H1 (cell line): ENCODE measurements around the gene TACC2. TPM values are rescaled to one million over a fixed set of nuclear protein-coding genes. Genes with fewer than 3 reads are reported as not detected.

Experiments
- CTCF ChIA-PET: fragments of 300-600 bp; sonication (Branson Sonifier 250); formaldehyde crosslinking; loops from one replicate; lab custom pipeline; 2021; ENCODE audit not compliant: partially characterized antibody; lab: Charles Lee
- POLR2A ChIA-PET: fragments of 300-600 bp; sonication (Branson Sonifier 250); formaldehyde crosslinking; loops from one replicate; lab custom pipeline; 2021; ENCODE audit warnings: inconsistent platforms; ENCODE audit not compliant: partially characterized antibody; lab: Charles Lee
- DNase-seq, 2 experiments: peaks; one replicate each; pipeline versions ENCODE4 v3.0.0 to v3.0.0-alpha.2; 2010 to 2022; ENCODE audit warnings: low spot score in 2 of 2, low read depth in 1 of 2, mixed read lengths in 1 of 2
- FAIRE-seq: peaks from 2 replicates; lab custom pipeline; 2011; peaks lifted over from hg19 to GRCh38; lab: Jason Lieb, UNC
- H2AFZ ChIP-seq: 2 replicates; pipeline ENCODE4 v1.8.1; 2012; ENCODE audit warnings: low read length, inconsistent platforms
- H2AK5ac ChIP-seq: 2 replicates; pipeline ENCODE4 v1.6.1; 2013; ENCODE audit warnings: low read depth, low read length
- H2BK120ac ChIP-seq: replicated peaks from 2 replicates; pipeline ENCODE3; 2013; ENCODE audit warnings: low read depth, low read length, inconsistent platforms
- H2BK12ac ChIP-seq: 2 replicates; pipeline ENCODE4 v1.6.1; 2013; ENCODE audit warnings: low read depth, low read length
- H2BK15ac ChIP-seq: 2 replicates; pipeline ENCODE4 v1.6.1; 2013; ENCODE audit warnings: low read length
- H2BK20ac ChIP-seq: 2 replicates; pipeline ENCODE4 v1.6.1; 2013; ENCODE audit warnings: low read length
- H2BK5ac ChIP-seq: 2 replicates; pipeline ENCODE4 v1.6.1; 2013; ENCODE audit warnings: low read depth, low read length
- H3K14ac ChIP-seq: 2 replicates; pipeline ENCODE4 v1.6.1; 2013; ENCODE audit warnings: inconsistent platforms; ENCODE audit not compliant: insufficient read length
- H3K18ac ChIP-seq: 2 replicates; pipeline ENCODE4 v1.6.1; 2013; ENCODE audit warnings: low read length; ENCODE audit errors: extremely low read depth
- H3K23ac ChIP-seq: 2 replicates; pipeline ENCODE4 v1.6.1; 2013; ENCODE audit warnings: inconsistent platforms; ENCODE audit not compliant: insufficient read length
- H3K23me2 ChIP-seq: 2 replicates; pipeline ENCODE4 v1.6.1; 2013; ENCODE audit warnings: low read depth, low read length
- H3K27ac ChIP-seq: 2 replicates; pipeline ENCODE4 v1.6.1; 2011; ENCODE audit warnings: low read depth, low read length, inconsistent platforms
- H3K27me3 ChIP-seq, 4 experiments: replicated peaks in 1 of 4; 1 replicate in 1 of 4; 2 replicates in 3 of 4; pipeline versions ENCODE4 v1.6.1 to v1.8.1; 2011 to 2013; ENCODE audit warnings: low read length in 3 of 4, mild to moderate bottlenecking in 3 of 4, inconsistent platforms in 2 of 4, mixed read lengths in 2 of 4, moderate library complexity in 1 of 4; ENCODE audit not compliant: control insufficient read depth in 3 of 4, insufficient read depth in 3 of 4; ENCODE audit errors: extremely low read depth in 1 of 4
- H3K36me3 ChIP-seq, 4 experiments: 2 replicates each; pipeline versions ENCODE4 v1.6.1 to v1.8.1; 2011 to 2013; ENCODE audit warnings: mild to moderate bottlenecking in 4 of 4, low read length in 3 of 4, moderate library complexity in 2 of 4, control low read depth in 1 of 4, inconsistent platforms in 1 of 4; ENCODE audit not compliant: insufficient read depth in 4 of 4, control insufficient read depth in 2 of 4
- H3K4ac ChIP-seq: replicated peaks from 2 replicates; pipeline ENCODE3; 2013; ENCODE audit warnings: low read length, low read depth, mixed read lengths, inconsistent platforms; ENCODE audit not compliant: insufficient read length
- H3K4me1 ChIP-seq, 4 experiments: replicated peaks in 1 of 4; 1 replicate in 1 of 4; 2 replicates in 3 of 4; pipeline versions ENCODE4 v1.6.1 to v1.8.1; 2011 to 2013; ENCODE audit warnings: low read length in 3 of 4, inconsistent platforms in 2 of 4, mixed read lengths in 1 of 4; ENCODE audit not compliant: insufficient read depth in 4 of 4, control insufficient read depth in 3 of 4
- H3K4me2 ChIP-seq, 2 experiments: 2 replicates each; pipeline versions ENCODE4 v1.6.1 to v1.8.1; 2011 to 2013; ENCODE audit warnings: low read depth in 2 of 2, low read length in 2 of 2, control low read depth in 1 of 2, inconsistent platforms in 1 of 2, mild to moderate bottlenecking in 1 of 2; ENCODE audit not compliant: insufficient read depth in 1 of 2
- H3K4me3 ChIP-seq, 4 experiments: fragments of 200-600, 300-600 bp in 1 of 4; sonication (generic), shearing (Covaris generic), sonication (Bioruptor Twin) in 1 of 4; 2 replicates each; pipeline versions ENCODE4 v1.5.1 to v1.8.1; 2011 to 2016; ENCODE audit warnings: low read length in 4 of 4, low read depth in 3 of 4, control low read depth in 2 of 4, inconsistent platforms in 2 of 4, mild to moderate bottlenecking in 2 of 4, mixed read lengths in 1 of 4, moderate library complexity in 1 of 4; ENCODE audit not compliant: insufficient read depth in 2 of 4; ENCODE audit errors: extremely low read depth in 1 of 4
- H3K56ac ChIP-seq: replicated peaks from 2 replicates; pipeline ENCODE3; 2013; ENCODE audit warnings: low read depth, mild to moderate bottlenecking, mixed read lengths, low read length, inconsistent platforms; ENCODE audit not compliant: insufficient read length
- H3K79me1 ChIP-seq: 2 replicates; pipeline ENCODE4 v1.6.1; 2013; ENCODE audit warnings: low read depth, low read length, control low read depth
- H3K79me2 ChIP-seq, 2 experiments: 2 replicates each; pipeline versions ENCODE4 v1.6.1 to v1.8.1; 2012 to 2013; ENCODE audit warnings: low read length in 2 of 2, mild to moderate bottlenecking in 2 of 2, inconsistent platforms in 1 of 2; ENCODE audit not compliant: insufficient read depth in 2 of 2, control insufficient read depth in 1 of 2
- H3K9ac ChIP-seq, 4 experiments: replicated peaks in 1 of 4; 1 replicate in 1 of 4; 2 replicates in 3 of 4; pipeline versions ENCODE4 v1.6.1 to v1.8.1; 2011 to 2013; ENCODE audit warnings: low read depth in 3 of 4, low read length in 3 of 4, control low read depth in 2 of 4, mild to moderate bottlenecking in 2 of 4, moderate library complexity in 2 of 4, inconsistent platforms in 1 of 4; ENCODE audit errors: extremely low read depth in 1 of 4
- H3K9me3 ChIP-seq, 2 experiments: 2 replicates each; pipeline versions ENCODE4 v1.6.1 to v1.8.1; 2012 to 2013; ENCODE audit warnings: mild to moderate bottlenecking in 2 of 2, moderate library complexity in 2 of 2, control low read depth in 1 of 2, inconsistent platforms in 1 of 2, low read depth in 1 of 2, low read length in 1 of 2, mixed read lengths in 1 of 2; ENCODE audit not compliant: insufficient read depth in 2 of 2
- H4K20me1 ChIP-seq, 2 experiments: replicated peaks in 1 of 2; 2 replicates each; pipeline versions ENCODE3 to v1.8.1; 2011 to 2013; ENCODE audit warnings: inconsistent platforms in 2 of 2, low read length in 2 of 2, mild to moderate bottlenecking in 1 of 2; ENCODE audit not compliant: insufficient read depth in 2 of 2, control insufficient read depth in 1 of 2
- H4K5ac ChIP-seq: 2 replicates; pipeline ENCODE4 v1.6.1; 2013; ENCODE audit warnings: low read length, low read depth, mixed read lengths, inconsistent platforms; ENCODE audit not compliant: insufficient read length
- H4K8ac ChIP-seq: 2 replicates; pipeline ENCODE4 v1.8.0; 2013; ENCODE audit warnings: mild to moderate bottlenecking, moderate library complexity, low read length, inconsistent platforms; ENCODE audit not compliant: insufficient read depth; ENCODE audit errors: extremely low read depth
- H4K91ac ChIP-seq: replicated peaks from 2 replicates; pipeline ENCODE3; 2013; ENCODE audit warnings: low read length, mixed read lengths, inconsistent platforms; ENCODE audit not compliant: insufficient read length
- BCL11A ChIP-seq, 2 experiments: IDR thresholded peaks; one replicate each; pipeline ENCODE4 v1.6.1; 2011; ENCODE audit warnings: low read depth in 2 of 2, low read length in 2 of 2, mild to moderate bottlenecking in 2 of 2
- WGBS, 2 experiments: shearing (Covaris generic) in 1 of 2; methylation state at CpG; one replicate each; pipeline versions ENCODE4 v1.1.6 to v1.1.7; 2013 to 2015; ENCODE audit warnings: low lambda C conversion rate in 2 of 2, mixed read lengths in 2 of 2, inconsistent platforms in 1 of 2, low coverage in 1 of 2, missing lambda C conversion rate in 1 of 2; ENCODE audit not compliant: insufficient replicate concordance in 2 of 2, insufficient coverage in 1 of 2, insufficient read length in 1 of 2; ENCODE audit errors: extremely low coverage in 1 of 2, missing lambda C conversion rate in 1 of 2; 5-methylcytosine and 5-hydroxymethylcytosine counted together
- polyA plus RNA-seq, 7 experiments: library from polyadenylated mRNA; depleted of rRNA in 3 of 7; stranded (reverse) in 5 of 7; unstranded in 2 of 7; fragments of >200 nt in 5 of 7; fragments of 200-250 nt in 2 of 7; gene quantifications; 1 replicate in 5 of 7; 2 replicates in 1 of 7; 4 replicates in 1 of 7; pipeline versions ENCODE4 v1.2.1 to v1.2.3, GENCODE V29; 2011 to 2013; ENCODE audit warnings: missing spikeins in 2 of 7, mixed read lengths in 2 of 7
- total RNA-seq: library from RNA; stranded (reverse); fragmentation: NEBNext Ultra II Directional; extraction: Animal tissue kit (Norgen Biotek cat#: 25700); gene quantifications from 2 replicates; pipeline ENCODE4 v1.2.1, GENCODE V29; 2021

Gene TACC2
- total and polyA plus RNA-seq, 2 of the 8 experiments (the other 6 are each of a cell fraction or from before 2014, with no cell fraction given): 21.2 to 46.6 TPM

DNA sequence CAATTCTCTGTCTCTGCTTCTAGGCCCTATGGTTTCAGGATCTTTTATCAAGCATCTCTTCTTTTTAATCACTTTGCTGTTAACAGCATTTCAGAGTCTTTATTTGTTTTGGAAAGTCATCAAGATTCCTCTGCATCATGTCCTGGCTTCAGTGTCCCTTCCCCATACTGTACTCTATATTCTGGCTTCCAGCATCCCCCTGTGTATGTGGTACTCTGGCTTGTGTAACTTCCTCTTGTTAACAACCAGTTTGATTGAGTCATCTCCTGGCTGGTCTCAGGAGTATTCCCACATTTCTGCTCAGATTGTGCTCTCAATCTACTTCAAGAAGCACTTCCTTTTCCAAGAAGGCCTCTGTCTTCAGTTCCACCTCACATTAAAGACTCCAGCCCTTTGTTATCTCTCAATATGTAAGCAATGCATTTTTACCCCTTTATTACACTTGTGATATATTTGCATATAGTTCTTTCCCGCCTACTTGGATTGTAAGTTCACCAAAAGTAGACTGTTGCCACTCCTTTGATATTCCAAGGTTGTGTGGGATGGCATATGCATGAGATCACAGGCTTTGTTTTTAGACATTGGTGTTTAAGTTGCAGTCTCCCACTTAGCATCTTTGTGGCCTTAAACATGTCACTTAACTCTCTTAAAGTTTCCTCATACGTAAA, 46.1 kb upstream of the TACC2 start:
- no peaks in the 10 kb centered on the region for H3K9me3 ChIP-seq
- H3K4me2 ChIP-seq: no peak overlapping the region
- H2BK120ac ChIP-seq: no peak overlapping the region
- no peak overlapping the region for H2BK20ac ChIP-seq
- no peaks in the 10 kb centered on the region for H3K36me3 ChIP-seq
- no peak for DNase-seq
- H2AK5ac ChIP-seq: no peak overlapping the region
- POLR2A ChIA-PET: no interaction called here
- H3K23me2 ChIP-seq: no peaks in the 10 kb centered on the region
- no peak overlapping the region for H3K56ac ChIP-seq
- no peak overlapping the region for H3K27ac ChIP-seq
- H3K18ac ChIP-seq: no peak overlapping the region
- no peak overlapping the region for H3K9ac ChIP-seq
- TF ChIP-seq BCL11A (IDR thresholded peaks at IDR 0.05; ENCODE audit: low read depth in 2 of 2, low read length in 2 of 2): no peak
- no peak overlapping the region for H2BK5ac ChIP-seq
- FAIRE-seq: no peak
- H3K4me3 ChIP-seq: no peak overlapping the region
- no peaks in the 10 kb centered on the region for H3K79me2 ChIP-seq
- no peak overlapping the region for H2AFZ ChIP-seq
- no peaks in the 10 kb centered on the region for H4K20me1 ChIP-seq
- H3K23ac ChIP-seq: no peak overlapping the region
- H4K8ac ChIP-seq: no peak overlapping the region
- H3K4ac ChIP-seq: no peak overlapping the region
- no peak overlapping the region for H3K14ac ChIP-seq
- no peak overlapping the region for H4K5ac ChIP-seq
- no peak overlapping the region for H2BK12ac ChIP-seq
- CTCF ChIA-PET: no interaction called here
- H3K79me1 ChIP-seq: no peaks in the 10 kb centered on the region
- H2BK15ac ChIP-seq: no peak overlapping the region
- H4K91ac ChIP-seq: no peak overlapping the region
- no peaks in the 10 kb centered on the region for H3K27me3 ChIP-seq
- WGBS, 2 experiments: 64% methylated on average over 2 of the region's 2 CpGs; no CpG with 5 or more reads in 1 of the 2 experiments
- H3K4me1 ChIP-seq: no peaks in the 10 kb centered on the region
